Left ventricle myocardium superior (tissue), 1 donor: ENCODE data around the gene FAM13A. TPM values are rescaled to one million over a fixed set of nuclear protein-coding genes. Genes with fewer than 3 reads are reported as not detected.

ENCODE experiments used
- total RNA-seq: library from RNA; stranded (reverse); fragmentation: NEBNext Ultra II Directional; extraction: Animal tissue kit (Norgen Biotek cat#: 25700); gene quantifications from one replicate; pipeline ENCODE4 v1.2.1, GENCODE V29; 2021
- donor health status: DM: no; HTN: yes; CAD: no; lungs with severe emphysema.

The FAM13A gene
- total RNA-seq, 1 donor from 2014 or later, result 13.7 TPM

Other genes starting within 250 kb of the FAM13A start
- gene TIGD2, start 54.3 kb upstream of the FAM13A start, total RNA-seq, result 2.4 TPM